B cell (primary cell): Measurements from ENCODE around the gene TMEM125. TPM values are rescaled to one million over a fixed set of nuclear protein-coding genes. Genes with fewer than 3 reads are reported as not detected.

ENCODE experiments used
- ATAC-seq: fragments of 200-7000 bp; cut with Tn5 transposase; one replicate; pipeline ENCODE4 v1.10.0; 2021; ENCODE audit warnings: low read depth, mild to moderate bottlenecking, moderate number of reproducible peaks, moderate library complexity
- CTCF ChIA-PET: fragments of 350-600 bp; sonication (Branson Sonifier 250); formaldehyde crosslinking; loops from one replicate; lab custom pipeline; 2021; ENCODE audit warnings: antibody characterized with exemption, inconsistent platforms; lab: Charles Lee
- POLR2A ChIA-PET: fragments of 350-600 bp; sonication (Branson Sonifier 250); formaldehyde crosslinking; loops from one replicate; lab custom pipeline; 2021; ENCODE audit warnings: antibody characterized with exemption; lab: Charles Lee
- DNase-seq: peaks from one replicate; pipeline ENCODE4 v3.0.0; 2013
- H2AFZ ChIP-seq: 2 replicates; pipeline ENCODE4 v1.6.1; 2012; ENCODE audit warnings: mild to moderate bottlenecking, low read depth, low read length; ENCODE audit not compliant: insufficient read depth, poor library complexity, severe bottlenecking
- H3K27ac ChIP-seq, 2 donors: 1 replicate in 1 of 2; 2 replicates in 1 of 2; pipeline ENCODE4 v1.5.1; 2012 to 2013; ENCODE audit warnings: low read length in 2 of 2, mild to moderate bottlenecking in 2 of 2, moderate library complexity in 1 of 2
- H3K27me3 ChIP-seq, 4 experiments: fragments of 200-600 bp in 1 of 4; sonication (generic) in 1 of 4; replicated peaks in 1 of 4; 1 replicate in 2 of 4; 2 replicates in 2 of 4; pipeline versions ENCODE4 v1.6.1 to v1.7.0; 2013 to 2016; ENCODE audit warnings: low read length in 3 of 4, mild to moderate bottlenecking in 2 of 4, mixed read lengths in 1 of 4, moderate library complexity in 1 of 4; ENCODE audit not compliant: insufficient read depth in 4 of 4, control insufficient read depth in 3 of 4; ENCODE audit errors: control extremely low read depth in 1 of 4
- H3K36me3 ChIP-seq, 2 experiments: replicated peaks in 1 of 2; 1 replicate in 1 of 2; 2 replicates in 1 of 2; pipeline versions ENCODE4 v1.6.1 to v1.7.1; 2013; ENCODE audit warnings: low read length in 1 of 2; ENCODE audit not compliant: insufficient read depth in 2 of 2, control insufficient read depth in 1 of 2; ENCODE audit errors: control extremely low read depth in 1 of 2, extremely low read depth in 1 of 2
- H3K4me1 ChIP-seq, 2 donors: fragments of 200-600 bp in 1 of 2; sonication (generic) in 1 of 2; 1 replicate in 1 of 2; 2 replicates in 1 of 2; pipeline versions ENCODE4 v1.5.1 to v1.6.1; 2013 to 2017; ENCODE audit warnings: low read length in 2 of 2; ENCODE audit not compliant: control insufficient read depth in 2 of 2, insufficient read depth in 2 of 2
- H3K4me2 ChIP-seq: replicated peaks from 2 replicates; pipeline ENCODE3; 2012; ENCODE audit warnings: mild to moderate bottlenecking, low read depth, low read length; ENCODE audit not compliant: poor library complexity, severe bottlenecking
- H3K4me3 ChIP-seq, 5 experiments: fragments of 200-600 bp in 1 of 5; sonication (generic) in 1 of 5; 1 replicate in 3 of 5; 2 replicates in 2 of 5; pipeline versions ENCODE4 v1.5.1 to v1.7.0; 2011 to 2016; ENCODE audit warnings: low read length in 4 of 5, mild to moderate bottlenecking in 4 of 5, low read depth in 2 of 5, control low read depth in 1 of 5, moderate library complexity in 1 of 5; ENCODE audit not compliant: insufficient read depth in 1 of 5; ENCODE audit errors: control extremely low read depth in 1 of 5, extremely low read depth in 1 of 5
- H3K79me2 ChIP-seq: fragments of 200-600 bp; sonication (generic); one replicate; pipeline ENCODE4 v1.6.0; 2016; ENCODE audit warnings: low read length; ENCODE audit not compliant: control insufficient read depth, insufficient read depth
- H3K9ac ChIP-seq: fragments of 200-600 bp; sonication (generic); 2 replicates; pipeline ENCODE4 v1.6.1; 2017; ENCODE audit warnings: mild to moderate bottlenecking, low read length, moderate library complexity
- H3K9me3 ChIP-seq, 3 donors: one replicate each; pipeline versions ENCODE4 v1.6.1 to v1.7.1; 2013; ENCODE audit warnings: low read length in 2 of 3; ENCODE audit not compliant: control insufficient read depth in 2 of 3, insufficient read depth in 1 of 3; ENCODE audit errors: control extremely low read depth in 1 of 3
- H4K20me1 ChIP-seq: 2 replicates; pipeline ENCODE4 v1.6.0; 2012; ENCODE audit warnings: mild to moderate bottlenecking, low read length; ENCODE audit not compliant: insufficient read depth, control insufficient read depth, poor library complexity, severe bottlenecking
- H3K27ac Mint-ChIP-seq: one replicate; pipeline ENCODE4 v1.8.0; 2021; ENCODE audit warnings: mixed read lengths
- H3K27me3 Mint-ChIP-seq: one replicate; pipeline ENCODE4 v1.8.0; 2021; ENCODE audit warnings: mixed read lengths
- H3K4me1 Mint-ChIP-seq: one replicate; pipeline ENCODE4 v1.8.0; 2021; ENCODE audit warnings: mixed read lengths
- H3K4me3 Mint-ChIP-seq: one replicate; pipeline ENCODE4 v1.8.0; 2021; ENCODE audit warnings: mixed read lengths
- H3K9me3 Mint-ChIP-seq: one replicate; pipeline ENCODE4 v1.8.0; 2022; ENCODE audit warnings: mixed read lengths; ENCODE audit not compliant: insufficient read depth
- CTCF ChIP-seq: fragments of 200-600 bp; IDR thresholded peaks from one replicate; pipeline ENCODE4 v1.8.0; 2022; ENCODE audit warnings: antibody characterized with exemption, mild to moderate bottlenecking
- EZH2 ChIP-seq: IDR thresholded peaks from 2 replicates; pipeline ENCODE4 v1.6.1; 2012; ENCODE audit warnings: borderline replicate concordance, low read depth, mild to moderate bottlenecking, moderate library complexity, low read length; ENCODE audit not compliant: insufficient read depth, poor library complexity, severe bottlenecking
- WGBS: methylation state at CpG from one replicate; pipeline ENCODE4 v1.1.5; 2013; ENCODE audit warnings: missing lambda C conversion rate; ENCODE audit not compliant: insufficient coverage; 5-methylcytosine and 5-hydroxymethylcytosine counted together
- intact Hi-C: fragments of 100-400 bp; cut with micrococcal nuclease; formaldehyde crosslinking; loops from one replicate; pipeline ENCODE4 v1.10.0; 2022
- polyA plus RNA-seq: library from polyadenylated mRNA; depleted of rRNA; stranded (reverse); fragments of >200 nt; gene quantifications from 2 replicates; pipeline ENCODE4 v1.2.3, GENCODE V29; 2012
- total RNA-seq, 2 donors: library from RNA; stranded (reverse); fragments of 120-200 nt in 1 of 2; gene quantifications; 1 replicate in 1 of 2; 2 replicates in 1 of 2; pipeline versions ENCODE4 v1.2.3 to v1.2.4, GENCODE V29; 2013 to 2022

TMEM125 gene
- total and polyA plus RNA-seq, 2 donors (not counting 1 experiment from before 2014, with no cell fraction given): not detected

GRCh38 chr1:43272576-43273571 lies 3.1 kb downstream of the TMEM125 start:
- DNase-seq: no peak
- Histone ChIP-seq H3K27me3 (peaks cover 0 to 14% (median 4%) of the 10 kb centered on the region in 4 experiments), H3K4me1 (peaks cover 14 to 19% of the 10 kb centered on the region in 2 donors), H3K4me3 (no peak overlapping the region), H3K4me2 (no peak overlapping the region), H3K9me3 (peaks cover 0 to 4% (median 0%) of the 10 kb centered on the region in 3 donors), H4K20me1 (no peaks in the 10 kb centered on the region), H2AFZ (no peak overlapping the region), H3K36me3 (no peaks in the 10 kb centered on the region), H3K9ac (no peak overlapping the region), H3K79me2 (no peaks in the 10 kb centered on the region), H3K27ac (no peak overlapping the region)
- CTCF ChIA-PET: no interaction called here
- no peak for ATAC-seq
- H3K27ac Mint-ChIP-seq: no peak overlapping the region
- H3K4me3 Mint-ChIP-seq: no peak overlapping the region
- no peaks in the 10 kb centered on the region for H3K9me3 Mint-ChIP-seq
- WGBS: 96% methylated on average over 44 of the region's 46 CpGs
- intact Hi-C loops: no loop called here
- TF ChIP-seq EZH2: no peak
- TF ChIP-seq CTCF: no peak
- peaks cover 26% of the 10 kb centered on the region for H3K4me1 Mint-ChIP-seq
- H3K27me3 Mint-ChIP-seq: peaks cover 30% of the 10 kb centered on the region
- POLR2A ChIA-PET: no interaction called here

- Histone ChIP-seq H4K20me1 (no peaks in the 10 kb centered on the region), H3K79me2 (no peaks in the 10 kb centered on the region), H3K4me1 (peaks cover 14 to 19% of the 10 kb centered on the region in 2 donors), H3K9ac (no peak overlapping the region), H3K4me2 (no peak overlapping the region), H3K27ac (no peak overlapping the region), H3K9me3 (peaks cover 0 to 4% (median 0%) of the 10 kb centered on the region in 3 donors), H3K36me3 (no peaks in the 10 kb centered on the region), H3K27me3 (peaks cover 0 to 14% (median 4%) of the 10 kb centered on the region in 4 experiments), H3K4me3 (no peak overlapping the region), H2AFZ (no peak overlapping the region)
- no peak for TF ChIP-seq CTCF
- no peak for TF ChIP-seq EZH2
- Mint-ChIP-seq H3K9me3 (no peaks in the 10 kb centered on the region), H3K27me3 (peaks cover 30% of the 10 kb centered on the region), H3K27ac (no peak overlapping the region), H3K4me3 (no peak overlapping the region), H3K4me1 (peaks cover 26% of the 10 kb centered on the region)
- DNase-seq: no peak
- CTCF ChIA-PET: no interaction called here
- POLR2A ChIA-PET: no interaction called here
- 88% methylated on average over 1 of the region's 7 CpGs for WGBS
- intact Hi-C loops: no loop called here
- no peak for ATAC-seq
Measured at GRCh38 chr1:43273708-43274107, 3.9 kb downstream of the TMEM125 start.
